HepG2 (cell line): ENCODE data around the gene ABCB11. TPM values are rescaled to one million over a fixed set of nuclear protein-coding genes. Genes with fewer than 3 reads are reported as not detected.

Experiments used
- ATAC-seq: fragments of 200-7000 bp; cut with Tn5 transposase; 3 replicates; pipeline ENCODE4 v1.9.1; 2020; ENCODE audit warnings: mild to moderate bottlenecking, moderate library complexity
- BruUV-seq: library from RNA; stranded (reverse); fragments of 400-500 nt; replicated peaks from 2 replicates; lab custom pipeline; 2021; lab: Mats Ljungman, UMichigan
- CTCF ChIA-PET: fragments of 300-600 bp; formaldehyde crosslinking; extraction: SDS; loops from one replicate; lab custom pipeline; 2021; ENCODE audit warnings: low total read pairs, inconsistent platforms, low intra/inter-chr PET ratio; lab: Yijun Ruan, JAX
- POLR2A ChIA-PET: fragments of 350-600 bp; sonication (Branson Sonifier 250); formaldehyde crosslinking; loops from one replicate; lab custom pipeline; 2020; ENCODE audit warnings: antibody characterized with exemption, inconsistent platforms; lab: Yijun Ruan, JAX
- DNase-seq: peaks from one replicate; pipeline ENCODE4 v3.0.0-alpha.2; 2015; ENCODE audit warnings: low spot score
- FAIRE-seq: peaks from 3 replicates; lab custom pipeline; 2011; peaks lifted over from hg19 to GRCh38; lab: Jason Lieb, UNC
- H2AFZ ChIP-seq: one replicate; pipeline ENCODE4 v1.6.1; 2011; ENCODE audit warnings: low read length, inconsistent platforms
- H3K27ac ChIP-seq: fragments of 300-600 bp; 3 replicates; pipeline ENCODE4 v1.8.0; 2011; ENCODE audit warnings: mixed run types, mild to moderate bottlenecking, mixed read lengths, low read length, inconsistent platforms; ENCODE audit not compliant: insufficient read depth; ENCODE audit errors: extremely low read length
- H3K27me3 ChIP-seq, 2 experiments: fragments of 200-600 bp in 1 of 2; 2 replicates in 1 of 2; 3 replicates in 1 of 2; pipeline versions ENCODE4 v1.6.0 to v1.8.0; 2011; ENCODE audit warnings: low read length in 2 of 2, mild to moderate bottlenecking in 2 of 2, moderate library complexity in 2 of 2, inconsistent platforms in 1 of 2; ENCODE audit not compliant: insufficient read depth in 2 of 2, control insufficient read depth in 1 of 2
- H3K36me3 ChIP-seq, 2 experiments: fragments of 200-600 bp in 1 of 2; replicated peaks in 1 of 2; 2 replicates in 1 of 2; 3 replicates in 1 of 2; pipeline versions ENCODE4 v1.5.1 to v1.8.0; 2011; ENCODE audit warnings: low read length in 2 of 2, inconsistent platforms in 1 of 2; ENCODE audit not compliant: insufficient read depth in 2 of 2, control insufficient read depth in 1 of 2
- H3K4me1 ChIP-seq: 2 replicates; pipeline ENCODE4 v1.5.1; 2012; ENCODE audit warnings: low read length, inconsistent platforms; ENCODE audit not compliant: insufficient read depth
- H3K4me2 ChIP-seq: 2 replicates; pipeline ENCODE4 v1.6.0; 2011; ENCODE audit warnings: low read depth, low read length, inconsistent platforms
- H3K4me3 ChIP-seq, 3 experiments: fragments of 200-600 bp in 1 of 3; sonication (generic), shearing (Covaris generic) in 1 of 3; replicated peaks in 1 of 3; 2 replicates each; pipeline ENCODE4 v1.5.1; 2011 to 2016; ENCODE audit warnings: low read length in 3 of 3, inconsistent platforms in 2 of 3, low read depth in 2 of 3, mild to moderate bottlenecking in 2 of 3, control low read depth in 1 of 3, mixed read lengths in 1 of 3; ENCODE audit not compliant: insufficient read depth in 1 of 3
- H3K79me2 ChIP-seq: one replicate; pipeline ENCODE4 v1.6.1; 2011; ENCODE audit warnings: low read length, inconsistent platforms; ENCODE audit not compliant: insufficient read depth
- H3K9ac ChIP-seq: 2 replicates; pipeline ENCODE4 v1.6.0; 2011; ENCODE audit warnings: mild to moderate bottlenecking, low read depth, low read length, inconsistent platforms; ENCODE audit not compliant: insufficient read depth
- H3K9me3 ChIP-seq: 2 replicates; pipeline ENCODE4 v1.5.1; 2012; ENCODE audit warnings: mild to moderate bottlenecking, low read length
- H4K20me1 ChIP-seq: 2 replicates; pipeline ENCODE4 v1.6.0; 2011; ENCODE audit warnings: inconsistent platforms, mild to moderate bottlenecking, low read length, moderate library complexity; ENCODE audit not compliant: insufficient read depth
- GATAD2A ChIP-seq: IDR thresholded peaks from 2 replicates; pipeline ENCODE4 v1.6.1; 2016
- IKZF1 ChIP-seq: fragments of 450-650 bp; IDR thresholded peaks from 2 replicates; pipeline ENCODE4 v1.7.1; 2016
- JARID2 ChIP-seq: sonication (generic); formaldehyde crosslinking; IDR thresholded peaks from 2 replicates; pipeline ENCODE4 v1.8.1; 2023; ENCODE audit warnings: missing genetic modification reagents, inconsistent platforms; ENCODE audit not compliant: insufficient replicate concordance
- KDM5A ChIP-seq: fragments of 200-600 bp; sonication (generic); IDR thresholded peaks from 2 replicates; pipeline ENCODE4 v1.7.0; 2018; ENCODE audit warnings: antibody characterized with exemption, mild to moderate bottlenecking, low read length, borderline replicate concordance
- NFIC ChIP-seq: IDR thresholded peaks from 2 replicates; pipeline ENCODE4 v1.6.1; 2012; ENCODE audit warnings: mild to moderate bottlenecking, low read length, inconsistent platforms
- RBFOX2 ChIP-seq: fragments of 200-400 bp; formaldehyde crosslinking; IDR thresholded peaks from 2 replicates; pipeline ENCODE4 v1.6.1; 2017; ENCODE audit warnings: low read depth, mild to moderate bottlenecking, low read length
- SOX5 ChIP-seq: IDR thresholded peaks from 2 replicates; pipeline ENCODE4 v1.6.1; 2016; ENCODE audit warnings: borderline replicate concordance
- TBL1XR1 ChIP-seq: fragments of 150-350 bp; IDR thresholded peaks from 2 replicates; pipeline ENCODE4 v1.6.1; 2014; ENCODE audit warnings: borderline replicate concordance, low read length; ENCODE audit not compliant: partially characterized antibody
- ZNF20 ChIP-seq: sonication (generic); formaldehyde crosslinking; IDR thresholded peaks from 2 replicates; pipeline ENCODE4 v1.4.0; 2020; ENCODE audit warnings: mild to moderate bottlenecking, moderate library complexity, missing genetic modification reagents
- ZNF543 ChIP-seq: sonication (generic); formaldehyde crosslinking; IDR thresholded peaks from 2 replicates; pipeline ENCODE4 v1.4.0; 2020; ENCODE audit warnings: mild to moderate bottlenecking, missing genetic modification reagents
- ZNF572 ChIP-seq: sonication (generic); formaldehyde crosslinking; IDR thresholded peaks from 2 replicates; pipeline ENCODE4 v1.5.1; 2020; ENCODE audit warnings: mild to moderate bottlenecking, missing genetic modification reagents
- WGBS: methylation state at CpG from one replicate; pipeline ENCODE4 v1.1.6; 2017; ENCODE audit warnings: low lambda C conversion rate; 5-methylcytosine and 5-hydroxymethylcytosine counted together
- in situ Hi-C: cut with HindIII; loops from 2 replicates; pipeline ENCODE4 v1.10.0; 2017; ENCODE audit warnings: low pct_unique_long_range_greater_than_20kb; ENCODE audit not compliant: extremely low pct_ligation_motif_present
- intact Hi-C: fragments of 100-400 bp; cut with micrococcal nuclease; formaldehyde crosslinking; loops from one replicate; pipeline ENCODE4 v1.10.0; 2022; ENCODE audit not compliant: unreplicated experiment
- polyA plus RNA-seq, 8 experiments: library from polyadenylated mRNA; depleted of rRNA in 3 of 8; stranded (reverse) in 7 of 8; unstranded in 1 of 8; fragments of >200 nt; fragmentation: Illumina TruSeq in 4 of 8; extraction: Trizol in 4 of 8; gene quantifications; 2 replicates each; pipeline versions ENCODE4 v1.2.1 to v1.2.3, GENCODE V29; 2011 to 2016; ENCODE audit warnings: low read depth in 4 of 8, missing spikeins in 1 of 8, mixed read lengths in 1 of 8; ENCODE audit not compliant: insufficient read depth in 1 of 8
- total RNA-seq, 5 experiments: library from RNA; depleted of rRNA; stranded (reverse); fragments of >200 nt; fragmentation: Illumina TruSeq; extraction: Trizol; gene quantifications; 2 replicates each; pipeline ENCODE4 v1.2.3, GENCODE V29; 2016; ENCODE audit warnings: low read depth in 1 of 5
- TF ChIP-seq, protein P1 (sequence below): IDR thresholded peaks from 2 replicates; pipeline ENCODE4 v1.6.1; 2016; ENCODE audit warnings: low read depth
- TF ChIP-seq, protein P2 (sequence below): sonication (generic); formaldehyde crosslinking; IDR thresholded peaks from 2 replicates; pipeline ENCODE4 v1.4.0; 2020; ENCODE audit warnings: missing genetic modification reagents
- TF ChIP-seq, protein P3 (sequence below): sonication (generic); formaldehyde crosslinking; IDR thresholded peaks from 2 replicates; pipeline ENCODE4 v1.4.0; 2020; ENCODE audit warnings: missing genetic modification reagents, low read depth, mild to moderate bottlenecking, borderline replicate concordance
- TF ChIP-seq, protein P4 (sequence below): sonication (generic); formaldehyde crosslinking; IDR thresholded peaks from 2 replicates; pipeline ENCODE4 v1.5.0; 2020; ENCODE audit warnings: mild to moderate bottlenecking, missing genetic modification reagents

ABCB11 gene
- total and polyA plus RNA-seq, 2 of the 13 experiments (the other 11 are each of a cell fraction or from before 2014, with no cell fraction given): not detected

DNA sequence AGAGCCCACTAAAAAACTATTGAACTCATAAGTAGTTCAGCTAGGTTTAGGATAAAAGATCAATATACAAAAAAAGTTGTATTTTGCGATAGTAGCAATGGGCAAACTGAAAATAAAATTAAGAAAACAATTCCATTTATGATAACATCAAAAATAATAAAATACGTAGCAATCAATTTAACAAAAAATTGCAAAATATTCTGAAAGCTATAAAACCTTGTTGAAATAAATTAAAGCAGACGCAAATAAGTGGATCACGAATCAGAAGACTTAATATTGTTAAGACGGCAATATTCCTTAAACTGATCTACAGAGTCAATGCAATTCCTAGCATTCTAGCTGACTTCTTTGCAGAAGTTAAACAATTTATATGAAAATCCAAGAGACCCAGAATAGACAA, 24.5 kb downstream of the ABCB11 start:
- H3K4me2 ChIP-seq: no peak overlapping the region
- H3K4me1 ChIP-seq: peaks cover 1% of the 10 kb centered on the region; the same call in 1 of the 2 replicates
- H3K79me2 ChIP-seq: no peaks in the 10 kb centered on the region
- POLR2A ChIA-PET: no interaction called here
- CTCF ChIA-PET: no interaction called here
- in situ Hi-C loops: no loop called here
- H3K4me3 ChIP-seq: no peak overlapping the region
- H4K20me1 ChIP-seq: no peaks in the 10 kb centered on the region
- H3K36me3 ChIP-seq: no peaks in the 10 kb centered on the region
- FAIRE-seq: no peak
- no peak for ATAC-seq
- no peak for DNase-seq
- 70% methylated on average over 5 of the region's 5 CpGs for WGBS
- no peak overlapping the region for H3K9ac ChIP-seq
- H3K27me3 ChIP-seq: no peaks in the 10 kb centered on the region
- H3K27ac ChIP-seq: no peak overlapping the region
- H3K9me3 ChIP-seq: no peaks in the 10 kb centered on the region
- TF ChIP-seq ZNF572 (CRISPR knock-in tag) (no peak), RBFOX2 (no peak), ZNF20 (no peak), IKZF1 (no peak), NFIC (no peak), ZNF543 (CRISPR knock-in tag) (no peak), SOX5 (no peak), GATAD2A (CRISPR knock-in tag) (no peak), KDM5A (no peak), TBL1XR1 (no peak), JARID2 (CRISPR knock-in tag) (no peak)
- TF ChIP-seq, protein P1, sequence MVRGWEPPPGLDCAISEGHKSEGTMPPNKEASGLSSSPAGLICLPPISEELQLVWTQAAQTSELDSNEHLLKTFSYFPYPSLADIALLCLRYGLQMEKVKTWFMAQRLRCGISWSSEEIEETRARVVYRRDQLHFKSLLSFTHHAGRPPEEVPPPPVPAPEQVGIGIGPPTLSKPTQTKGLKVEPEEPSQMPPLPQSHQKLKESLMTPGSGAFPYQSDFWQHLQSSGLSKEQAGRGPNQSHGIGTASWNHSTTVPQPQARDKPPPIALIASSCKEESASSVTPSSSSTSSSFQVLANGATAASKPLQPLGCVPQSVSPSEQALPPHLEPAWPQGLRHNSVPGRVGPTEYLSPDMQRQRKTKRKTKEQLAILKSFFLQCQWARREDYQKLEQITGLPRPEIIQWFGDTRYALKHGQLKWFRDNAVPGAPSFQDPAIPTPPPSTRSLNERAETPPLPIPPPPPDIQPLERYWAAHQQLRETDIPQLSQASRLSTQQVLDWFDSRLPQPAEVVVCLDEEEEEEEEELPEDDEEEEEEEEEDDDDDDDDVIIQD (CRISPR knock-in tag): no peak
- TF ChIP-seq, protein P2, sequence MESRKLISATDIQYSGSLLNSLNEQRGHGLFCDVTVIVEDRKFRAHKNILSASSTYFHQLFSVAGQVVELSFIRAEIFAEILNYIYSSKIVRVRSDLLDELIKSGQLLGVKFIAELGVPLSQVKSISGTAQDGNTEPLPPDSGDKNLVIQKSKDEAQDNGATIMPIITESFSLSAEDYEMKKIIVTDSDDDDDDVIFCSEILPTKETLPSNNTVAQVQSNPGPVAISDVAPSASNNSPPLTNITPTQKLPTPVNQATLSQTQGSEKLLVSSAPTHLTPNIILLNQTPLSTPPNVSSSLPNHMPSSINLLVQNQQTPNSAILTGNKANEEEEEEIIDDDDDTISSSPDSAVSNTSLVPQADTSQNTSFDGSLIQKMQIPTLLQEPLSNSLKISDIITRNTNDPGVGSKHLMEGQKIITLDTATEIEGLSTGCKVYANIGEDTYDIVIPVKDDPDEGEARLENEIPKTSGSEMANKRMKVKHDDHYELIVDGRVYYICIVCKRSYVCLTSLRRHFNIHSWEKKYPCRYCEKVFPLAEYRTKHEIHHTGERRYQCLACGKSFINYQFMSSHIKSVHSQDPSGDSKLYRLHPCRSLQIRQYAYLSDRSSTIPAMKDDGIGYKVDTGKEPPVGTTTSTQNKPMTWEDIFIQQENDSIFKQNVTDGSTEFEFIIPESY (CRISPR knock-in tag): no peak
- TF ChIP-seq, protein P3, sequence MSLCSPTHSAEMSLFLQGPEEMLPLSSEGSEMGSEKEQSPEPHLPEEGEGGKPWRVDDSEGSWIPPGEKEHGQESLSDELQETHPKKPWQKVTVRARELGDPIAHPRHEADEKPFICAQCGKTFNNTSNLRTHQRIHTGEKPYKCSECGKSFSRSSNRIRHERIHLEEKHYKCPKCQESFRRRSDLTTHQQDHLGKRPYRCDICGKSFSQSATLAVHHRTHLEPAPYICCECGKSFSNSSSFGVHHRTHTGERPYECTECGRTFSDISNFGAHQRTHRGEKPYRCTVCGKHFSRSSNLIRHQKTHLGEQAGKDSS (CRISPR knock-in tag): no peak
- TF ChIP-seq, protein P4, sequence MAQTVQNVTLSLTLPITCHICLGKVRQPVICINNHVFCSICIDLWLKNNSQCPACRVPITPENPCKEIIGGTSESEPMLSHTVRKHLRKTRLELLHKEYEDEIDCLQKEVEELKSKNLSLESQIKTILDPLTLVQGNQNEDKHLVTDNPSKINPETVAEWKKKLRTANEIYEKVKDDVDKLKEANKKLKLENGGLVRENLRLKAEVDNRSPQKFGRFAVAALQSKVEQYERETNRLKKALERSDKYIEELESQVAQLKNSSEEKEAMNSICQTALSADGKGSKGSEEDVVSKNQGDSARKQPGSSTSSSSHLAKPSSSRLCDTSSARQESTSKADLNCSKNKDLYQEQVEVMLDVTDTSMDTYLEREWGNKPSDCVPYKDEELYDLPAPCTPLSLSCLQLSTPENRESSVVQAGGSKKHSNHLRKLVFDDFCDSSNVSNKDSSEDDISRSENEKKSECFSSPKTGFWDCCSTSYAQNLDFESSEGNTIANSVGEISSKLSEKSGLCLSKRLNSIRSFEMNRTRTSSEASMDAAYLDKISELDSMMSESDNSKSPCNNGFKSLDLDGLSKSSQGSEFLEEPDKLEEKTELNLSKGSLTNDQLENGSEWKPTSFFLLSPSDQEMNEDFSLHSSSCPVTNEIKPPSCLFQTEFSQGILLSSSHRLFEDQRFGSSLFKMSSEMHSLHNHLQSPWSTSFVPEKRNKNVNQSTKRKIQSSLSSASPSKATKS (CRISPR knock-in tag): no peak
- BruUV-seq: no TSS peak
- intact Hi-C loops: no loop called here
- H2AFZ ChIP-seq: no peak overlapping the region
